GM21717 (cell line): ENCODE data around the gene MTMR3.

Source experiments
- ATAC-seq: cut with Tn5 transposase; IDR thresholded peaks from one replicate; pipeline ENCODE4 v1.9.1; 2021; ENCODE audit warnings: mild to moderate bottlenecking, moderate library complexity; ENCODE audit not compliant: unreplicated experiment

Gene MTMR3

GRCh38 chr22:29914165-29914564 lies 31.2 kb downstream of the MTMR3 start:
- ATAC-seq: no peak

DNA sequence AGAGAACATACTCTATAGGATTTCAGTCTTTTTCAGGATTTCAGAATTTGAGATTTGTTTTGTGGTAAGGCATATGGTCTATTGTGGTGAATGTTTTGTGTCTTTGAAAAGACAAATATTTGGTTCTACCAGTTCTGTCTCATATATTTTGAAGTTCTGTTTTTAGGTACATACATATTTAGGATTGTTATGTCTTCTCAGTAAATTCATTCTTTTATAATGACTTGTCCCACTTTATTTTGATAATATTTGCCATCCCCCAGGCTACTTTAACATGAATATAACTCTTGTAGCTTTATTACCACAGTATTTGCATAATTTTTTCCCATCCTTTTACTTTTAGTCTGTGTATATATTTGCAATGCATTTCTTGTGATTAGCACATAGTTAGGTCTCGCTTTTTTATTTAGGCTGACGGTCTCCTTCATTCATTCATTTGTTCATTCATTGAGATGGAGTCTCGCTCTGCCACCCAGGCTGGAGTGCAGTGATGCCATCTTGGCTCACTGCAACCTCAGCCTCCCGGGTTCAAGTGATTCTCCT lies 32.1 kb downstream of the MTMR3 start:
- no peak for ATAC-seq

DNA sequence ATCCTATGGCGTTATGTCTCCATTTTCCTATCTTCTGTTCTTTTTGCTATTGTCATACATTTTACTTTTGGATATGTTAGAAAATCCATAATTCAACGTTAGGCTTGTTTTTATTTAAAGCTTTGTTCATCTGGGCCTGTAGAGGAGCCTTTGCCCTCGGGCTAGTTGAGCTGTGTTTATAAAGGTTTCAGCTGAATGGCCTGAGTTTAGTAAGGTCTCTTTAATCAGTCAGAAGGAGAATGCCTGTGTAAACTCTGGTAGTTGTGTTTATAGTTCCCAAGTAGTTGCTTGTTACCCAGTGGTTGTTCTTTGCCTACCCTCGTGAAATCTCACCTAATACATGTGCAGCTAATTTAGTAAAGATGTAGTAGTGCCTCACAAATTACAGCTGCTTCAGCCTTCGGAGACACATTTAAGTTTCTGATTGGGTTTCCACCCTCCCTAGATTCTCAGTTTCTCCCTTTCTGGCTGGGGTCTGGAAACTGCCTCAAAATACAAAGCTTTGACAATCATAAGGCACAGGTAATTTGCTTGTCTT lies 33.1 kb downstream of the MTMR3 start:
- ATAC-seq: no peak

- no peak for ATAC-seq
These were observed 34.3 kb downstream of the MTMR3 start for GRCh38 chr22:29917052-29917902.

DNA sequence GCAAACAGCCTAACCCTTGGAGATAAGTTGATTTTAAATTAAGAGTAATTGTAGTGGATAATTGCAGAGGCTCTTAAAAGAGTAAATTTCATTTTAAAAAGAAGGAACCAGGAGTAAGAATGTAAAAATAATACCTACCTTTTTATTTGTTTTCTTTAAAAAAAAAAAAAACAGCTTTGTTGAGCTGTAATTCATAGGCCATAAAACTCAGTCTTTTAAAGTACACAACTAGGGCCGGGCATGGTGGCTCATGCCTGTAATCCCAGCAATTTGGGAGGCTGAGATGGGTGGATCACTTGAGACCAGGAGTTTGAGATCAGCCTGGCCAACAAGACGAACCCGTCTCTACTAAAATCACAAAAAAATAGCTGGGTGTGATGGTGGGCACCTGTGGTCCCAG lies 42.4 kb downstream of the MTMR3 start:
- no peak for ATAC-seq

DNA sequence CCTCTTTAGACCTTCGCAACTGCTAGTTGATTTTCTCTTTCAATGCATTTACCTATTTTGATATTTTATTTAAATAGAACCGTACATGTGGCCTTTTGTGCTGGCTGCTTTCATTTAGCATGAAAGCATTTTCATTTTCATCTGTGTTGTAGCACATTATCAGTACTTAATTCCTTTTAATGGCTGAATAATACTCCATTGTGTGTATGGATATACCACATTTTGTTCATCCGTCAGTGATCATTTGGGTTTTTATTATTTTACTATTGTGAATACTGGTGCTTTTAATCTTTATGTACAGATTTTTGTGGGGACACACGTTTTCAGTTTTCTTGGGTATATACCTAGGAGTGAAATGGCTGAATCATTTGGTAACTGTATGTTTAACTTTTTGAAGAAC lies 43.1 kb downstream of the MTMR3 start:
- ATAC-seq: no peak

GRCh38 chr22:29932136-29932535 lies 49.2 kb downstream of the MTMR3 start:
- no peak for ATAC-seq

DNA sequence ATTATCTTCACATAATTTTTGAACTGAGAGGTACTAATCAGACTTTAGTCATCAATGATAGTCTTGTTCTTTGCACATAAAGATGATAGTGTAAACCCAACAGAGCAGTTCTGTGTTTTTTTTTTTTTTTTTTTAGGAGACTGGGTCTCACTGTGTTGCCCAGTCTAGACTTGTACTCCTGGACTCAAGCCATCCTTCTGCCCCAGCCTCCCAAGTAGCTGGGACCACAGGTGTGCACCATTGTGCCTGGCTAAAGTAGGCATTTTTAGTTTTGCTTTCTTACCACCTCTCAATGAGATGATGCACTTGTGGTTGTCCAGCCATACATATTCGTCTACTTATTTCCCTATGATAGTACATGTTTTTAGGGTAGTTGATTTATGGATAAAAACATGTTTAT lies 50.6 kb downstream of the MTMR3 start:
- no peak for ATAC-seq

- no peak for ATAC-seq
These were observed 51.6 kb downstream of the MTMR3 start for GRCh38 chr22:29934596-29934995.

DNA sequence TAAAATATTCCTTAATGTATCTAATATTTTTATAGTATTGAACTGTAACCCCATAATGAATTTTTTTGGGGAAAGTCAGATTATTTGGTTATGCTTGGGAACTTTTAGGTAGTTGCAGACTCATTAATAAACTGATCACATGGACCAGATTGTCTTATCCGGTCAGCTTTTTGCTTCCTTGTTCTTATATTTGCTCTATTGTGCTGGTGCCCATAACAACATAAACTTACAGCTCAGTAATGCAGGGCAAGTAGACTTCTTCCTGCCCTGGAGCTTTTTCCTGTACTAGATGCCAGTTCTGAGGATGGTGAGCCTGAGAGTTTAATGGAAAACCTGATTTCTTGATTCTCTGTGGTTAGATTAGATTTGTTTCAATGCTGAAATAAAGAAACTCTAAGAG lies 53.2 kb downstream of the MTMR3 start:
- ATAC-seq: no peak

- peak; percentile 88 for ATAC-seq
These were observed 55.1 kb downstream of the MTMR3 start for GRCh38 chr22:29937940-29938693.

- ATAC-seq: no peak
These were observed 57.6 kb downstream of the MTMR3 start for GRCh38 chr22:29940526-29940925.

DNA sequence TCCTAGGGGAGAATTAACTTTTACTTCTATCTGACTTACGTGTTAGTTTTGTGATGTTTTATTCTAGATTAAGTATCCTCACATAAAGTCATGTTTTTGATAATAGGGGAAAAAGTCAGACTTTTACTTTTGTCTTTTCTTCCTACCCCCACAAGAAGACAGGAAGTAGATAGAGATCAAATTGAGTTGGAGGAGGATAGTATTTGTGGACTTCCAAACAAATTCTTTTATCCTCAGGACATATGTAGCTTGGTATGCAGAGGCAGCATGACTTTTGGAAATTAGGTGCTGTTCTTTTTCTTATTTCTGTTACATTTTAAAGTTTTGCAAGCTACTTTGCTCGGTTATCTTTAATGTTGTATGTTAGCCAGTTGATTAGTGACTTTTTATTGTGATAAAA lies 61.4 kb downstream of the MTMR3 start:
- ATAC-seq: no peak

GRCh38 chr22:29945435-29945834 lies 62.5 kb downstream of the MTMR3 start:
- no peak for ATAC-seq

DNA sequence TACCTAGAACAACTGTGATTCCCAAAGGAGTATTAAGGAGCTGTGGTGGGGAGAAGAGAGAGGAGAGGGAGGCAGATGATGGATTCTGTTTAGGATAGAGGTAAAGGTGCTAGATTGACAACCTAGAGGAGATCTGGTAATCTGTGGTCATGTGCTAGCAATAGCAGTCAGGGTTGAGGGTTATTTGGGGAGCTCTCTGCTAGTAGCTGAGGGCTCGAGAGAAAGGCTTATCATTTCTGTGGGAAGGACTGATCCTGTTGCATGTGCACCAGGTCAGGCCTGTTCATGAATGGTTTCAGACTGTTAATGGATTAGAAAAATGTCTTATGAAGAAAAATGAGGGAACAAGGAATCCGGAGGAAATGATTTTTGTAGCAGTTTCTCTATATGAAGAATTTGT lies 63.2 kb downstream of the MTMR3 start:
- ATAC-seq: no peak

DNA sequence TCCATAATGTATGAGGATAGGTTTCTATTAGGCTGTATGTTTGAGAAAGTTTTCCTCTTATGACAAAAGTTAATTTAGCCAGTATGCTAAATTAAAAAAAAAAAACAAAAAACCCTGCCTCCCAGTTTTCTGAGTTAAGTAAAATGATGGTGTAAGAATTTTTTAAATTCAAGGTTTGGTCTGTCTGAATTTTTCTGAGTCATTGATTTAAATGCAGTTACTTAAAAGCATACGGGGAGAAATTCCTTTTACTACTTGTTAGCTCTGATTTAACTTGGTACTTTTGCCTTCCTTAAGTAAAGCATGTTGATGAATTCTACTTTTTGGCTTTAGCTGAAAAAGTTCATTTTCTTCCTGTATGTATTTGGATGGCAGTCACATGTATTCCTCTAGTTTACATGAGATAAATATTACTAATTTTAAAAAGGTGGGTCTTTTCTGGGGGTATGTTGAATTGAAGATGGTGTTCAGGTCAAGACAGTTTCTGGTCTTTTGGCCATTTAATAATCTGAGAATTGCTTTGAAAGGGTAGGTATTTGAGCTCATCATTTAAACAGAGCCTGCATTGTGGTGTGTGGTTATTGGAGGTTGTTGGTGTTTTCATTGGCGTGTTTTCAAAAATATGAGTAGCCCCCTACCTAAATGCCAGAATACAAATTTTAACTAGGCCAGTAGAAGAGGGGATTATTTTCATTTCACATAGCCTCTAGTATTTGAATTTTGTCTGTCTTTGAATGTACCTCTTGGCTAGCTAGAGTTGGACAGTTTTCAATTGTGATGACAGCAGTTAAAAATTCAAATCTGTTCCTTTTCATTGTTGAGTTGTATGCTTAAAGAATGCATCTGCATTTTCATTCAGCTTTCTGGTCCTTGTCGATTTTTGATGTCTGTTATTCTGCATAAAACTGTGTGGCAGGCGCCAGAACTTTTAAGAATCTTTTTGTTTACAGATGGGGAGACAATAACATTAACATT lies 64.7 kb downstream of the MTMR3 start:
- ATAC-seq: no peak

GRCh38 chr22:29948385-29948769 lies 65.4 kb downstream of the MTMR3 start:
- ATAC-seq: no peak

DNA sequence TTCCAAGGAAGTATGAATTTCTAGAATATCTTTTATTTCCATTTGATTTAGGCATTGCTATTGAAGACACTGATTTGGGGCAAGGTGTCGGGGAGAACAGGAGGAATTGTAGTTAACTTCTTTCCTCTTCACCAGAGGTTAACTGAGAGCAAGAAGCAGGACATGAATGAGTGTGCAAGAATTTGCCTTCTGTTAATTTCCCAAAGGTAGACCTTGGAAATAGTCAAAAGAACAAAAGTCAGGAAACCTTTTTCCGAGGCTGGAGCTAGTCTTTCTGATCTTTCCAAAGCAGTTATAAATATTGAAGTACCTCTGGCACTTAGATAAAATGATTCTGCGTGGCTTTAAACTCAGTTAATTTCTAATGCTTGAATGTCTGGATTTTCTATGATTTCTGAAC lies 66.9 kb downstream of the MTMR3 start:
- no peak for ATAC-seq

- no peak for ATAC-seq
These were observed 68.9 kb downstream of the MTMR3 start for GRCh38 chr22:29951791-29952413.

DNA sequence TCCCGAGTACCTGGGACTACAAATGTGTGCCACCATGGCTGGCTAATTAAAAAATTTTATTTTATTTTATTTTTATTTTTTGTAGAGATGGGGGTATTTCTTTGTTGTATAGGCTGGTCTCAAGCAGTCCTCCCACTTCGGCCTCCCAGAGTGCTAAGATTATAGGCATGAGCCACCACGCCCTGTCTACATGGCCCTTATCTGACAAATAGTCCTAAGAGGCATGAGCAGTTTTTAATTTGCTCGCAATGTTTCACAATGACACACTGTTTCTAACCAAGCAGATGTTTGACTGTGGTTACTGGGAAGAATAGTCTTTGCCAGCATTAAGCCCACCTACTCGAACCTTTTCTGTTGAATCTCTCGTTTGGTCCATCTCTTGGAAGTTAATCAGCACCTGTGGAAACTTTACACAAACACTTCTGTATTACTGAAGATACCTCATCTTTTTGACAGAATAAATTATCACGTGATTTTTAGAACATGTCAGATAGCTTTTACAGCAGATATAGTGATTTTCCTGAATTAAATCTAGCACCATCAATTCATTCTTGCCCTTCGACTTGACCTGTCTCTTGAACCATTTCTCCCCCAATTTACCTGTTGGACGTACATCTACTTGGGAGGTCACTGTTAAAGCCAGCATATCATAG lies 71.4 kb downstream of the MTMR3 start:
- ATAC-seq: no peak
